ENCODE results near the gene ZNF408.
"Not testable (repeated sequence)": the region's sequence is repeated elsewhere in the genome, so short reads cannot be mapped to it uniquely, and the experiment has no call there.

The ZNF408 gene

GRCh38 chr11:46700241-46701077 is at the start of gene ZNF408, which contains the start of gene ARHGAP1:
TSS of gene ZNF408 (plus strand) at chr11:46701031. CDS start at chr11:46701048, 17 bp downstream.
TSS of gene ARHGAP1 (minus strand) at chr11:46700619. CDS start at chr11:46696107, 4,512 bp downstream.
- in situ Hi-C loops (cut with HindIII; ENCODE audit: low sequenced_read_pairs) = no loop called here

DNA sequence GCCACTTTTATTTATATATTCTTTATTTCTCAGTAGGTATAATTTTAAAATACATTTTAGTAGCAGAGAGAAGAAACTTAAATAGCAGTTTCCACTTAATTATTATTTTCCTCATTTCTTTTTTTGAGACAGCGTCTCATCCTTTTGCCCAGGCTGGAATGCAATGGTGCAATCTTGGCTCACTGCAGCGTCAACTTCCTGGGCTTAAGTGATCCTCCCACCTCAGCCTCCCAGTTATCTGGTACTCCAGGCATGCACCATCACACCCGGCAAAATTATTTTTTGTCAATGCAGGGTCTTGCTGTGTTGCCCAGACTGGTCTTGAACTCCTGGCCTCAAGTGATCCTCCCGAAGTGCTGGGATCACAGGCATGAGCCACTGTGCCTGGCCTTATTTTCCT is 45.2 kb upstream of the ZNF408 start:
- in situ Hi-C loops (cut with HindIII; ENCODE audit: low sequenced_read_pairs) = no loop called here

GRCh38 chr11:46657186-46657585 is 43.6 kb upstream of the ZNF408 start:
- in situ Hi-C loops (cut with HindIII; ENCODE audit: low sequenced_read_pairs) = no loop called here

- in situ Hi-C loops (cut with HindIII; ENCODE audit: low sequenced_read_pairs) = no loop called here
These were observed 42.6 kb upstream of the ZNF408 start for GRCh38 chr11:46658259-46658658.

DNA sequence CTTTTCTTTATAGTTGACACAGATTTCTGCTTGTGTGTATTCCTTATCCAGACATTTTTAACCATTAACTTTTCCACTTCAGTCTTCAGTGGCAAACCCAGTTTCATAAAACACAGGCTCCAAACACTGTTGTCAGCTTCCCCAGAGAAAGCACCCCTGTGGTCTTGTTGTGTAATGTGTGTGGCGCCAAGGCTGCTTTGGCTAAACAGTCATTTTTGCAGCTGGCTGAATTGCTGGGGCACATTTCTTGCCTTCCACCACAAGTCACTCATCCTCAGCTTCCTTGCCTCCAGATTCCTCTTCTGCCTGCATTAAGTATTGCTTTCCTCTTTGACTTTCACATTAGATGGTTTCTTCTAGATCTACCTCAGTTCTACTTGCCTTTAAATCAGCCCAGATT is 40.9 kb upstream of the ZNF408 start:
- in situ Hi-C loops (cut with HindIII; ENCODE audit: low sequenced_read_pairs) = no loop called here

- in situ Hi-C loops (cut with HindIII; ENCODE audit: low sequenced_read_pairs) = no loop called here
These were observed 39.0 kb upstream of the ZNF408 start for GRCh38 chr11:46661836-46662235.

DNA sequence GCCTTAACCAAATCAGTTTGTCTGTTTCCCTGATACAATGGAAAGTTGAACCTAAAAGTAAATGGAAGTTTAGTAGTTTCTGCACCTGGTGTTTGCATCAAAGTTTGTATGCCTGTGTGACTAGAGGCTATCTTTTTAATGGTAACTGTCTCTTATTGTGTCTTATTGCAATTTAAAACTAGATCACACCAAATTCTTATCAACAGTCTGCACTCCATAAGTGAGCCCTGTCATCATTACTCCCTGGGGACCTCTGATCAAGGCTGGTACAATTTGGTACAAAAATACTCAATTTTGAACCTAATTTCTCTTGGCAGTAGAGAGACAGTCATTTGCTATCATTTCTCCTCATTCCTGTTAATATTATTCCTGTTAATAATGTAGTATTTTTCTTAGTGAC is 38.5 kb upstream of the ZNF408 start:
- in situ Hi-C loops (cut with HindIII; ENCODE audit: low sequenced_read_pairs) = no loop called here

DNA sequence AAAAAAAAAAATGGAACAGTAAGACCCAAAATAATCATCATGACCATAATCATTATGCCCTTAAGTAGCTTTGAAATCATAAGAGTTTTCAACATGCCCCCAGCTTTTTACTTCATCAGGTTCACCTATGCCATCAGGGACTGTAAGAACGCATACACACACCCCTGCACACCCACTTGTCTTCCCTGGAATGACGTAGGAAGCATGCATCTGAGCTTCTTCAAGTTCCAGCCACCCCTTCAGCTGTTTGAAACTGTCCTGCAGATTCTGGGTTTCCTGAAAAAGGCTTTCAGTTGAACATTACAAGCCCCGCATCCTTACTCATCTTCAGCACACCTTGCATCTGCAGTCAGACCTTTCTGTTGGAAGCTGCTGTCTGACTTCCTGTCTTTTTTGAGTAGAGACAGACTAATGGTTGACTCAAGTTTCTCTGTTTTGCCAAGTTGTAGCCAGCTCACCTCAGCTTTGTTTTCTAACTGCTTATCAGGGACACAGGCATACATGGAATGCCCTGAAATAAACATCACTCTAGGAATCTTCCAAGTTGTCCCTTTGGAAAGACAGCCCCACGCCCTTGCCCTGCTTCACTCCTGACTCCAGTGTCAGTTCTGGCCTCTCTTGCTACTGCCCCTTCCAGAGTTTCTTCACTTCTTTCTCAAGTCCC is 37.4 kb upstream of the ZNF408 start:
- in situ Hi-C loops (cut with HindIII; ENCODE audit: low sequenced_read_pairs) = no loop called here

DNA sequence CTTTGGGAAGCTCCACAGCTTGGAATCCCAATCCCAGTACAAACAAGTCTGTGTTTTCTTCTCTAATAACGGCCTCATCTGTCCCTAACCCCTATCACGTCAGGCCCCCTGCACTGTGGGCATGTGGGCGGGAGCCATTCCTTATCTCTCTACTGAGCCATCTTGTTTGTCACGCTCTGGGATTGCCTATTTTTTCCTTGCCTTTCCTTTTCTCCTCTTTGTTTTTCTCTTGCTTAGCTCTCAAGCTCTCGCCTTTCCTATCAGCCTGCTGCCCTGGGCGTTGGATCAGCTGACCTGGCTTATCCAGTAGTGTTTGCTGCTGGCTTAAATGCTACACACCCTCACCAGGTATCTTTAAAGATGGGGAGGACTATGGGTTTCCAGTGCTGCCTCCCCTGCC is 36.2 kb upstream of the ZNF408 start:
- in situ Hi-C loops (cut with HindIII; ENCODE audit: low sequenced_read_pairs) = no loop called here

GRCh38 chr11:46665356-46665755 is 35.5 kb upstream of the ZNF408 start:
- in situ Hi-C loops (cut with HindIII; ENCODE audit: low sequenced_read_pairs) = no loop called here

DNA sequence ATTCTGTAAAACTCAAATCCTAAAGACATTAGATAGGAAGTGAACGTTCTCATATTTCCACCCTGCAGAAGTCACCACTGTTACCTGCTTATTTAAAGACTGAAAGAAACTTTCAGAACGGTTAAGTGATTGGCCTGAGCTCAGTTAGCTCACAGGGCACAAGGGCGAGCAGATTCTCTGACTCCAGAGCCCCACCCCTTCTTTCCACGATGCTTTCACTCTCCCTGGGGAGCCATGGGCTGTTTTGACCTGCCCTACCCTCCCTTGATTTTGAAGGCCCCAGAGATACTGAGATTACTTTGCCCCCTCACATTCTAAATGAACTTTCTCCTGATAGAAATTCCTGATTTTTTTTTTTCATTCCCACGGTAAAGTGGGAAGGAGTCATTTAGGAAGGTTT is 34.3 kb upstream of the ZNF408 start:
- in situ Hi-C loops (cut with HindIII; ENCODE audit: low sequenced_read_pairs) = no loop called here

- in situ Hi-C loops (cut with HindIII; ENCODE audit: low sequenced_read_pairs) = no loop called here
These were observed 33.8 kb upstream of the ZNF408 start for GRCh38 chr11:46667043-46667481.

- in situ Hi-C loops (cut with HindIII; ENCODE audit: low sequenced_read_pairs) = no loop called here
These were observed 32.2 kb upstream of the ZNF408 start for GRCh38 chr11:46668480-46669085.

- in situ Hi-C loops (cut with HindIII; ENCODE audit: low sequenced_read_pairs) = no loop called here
These were observed 31.1 kb upstream of the ZNF408 start for GRCh38 chr11:46669711-46670139.

DNA sequence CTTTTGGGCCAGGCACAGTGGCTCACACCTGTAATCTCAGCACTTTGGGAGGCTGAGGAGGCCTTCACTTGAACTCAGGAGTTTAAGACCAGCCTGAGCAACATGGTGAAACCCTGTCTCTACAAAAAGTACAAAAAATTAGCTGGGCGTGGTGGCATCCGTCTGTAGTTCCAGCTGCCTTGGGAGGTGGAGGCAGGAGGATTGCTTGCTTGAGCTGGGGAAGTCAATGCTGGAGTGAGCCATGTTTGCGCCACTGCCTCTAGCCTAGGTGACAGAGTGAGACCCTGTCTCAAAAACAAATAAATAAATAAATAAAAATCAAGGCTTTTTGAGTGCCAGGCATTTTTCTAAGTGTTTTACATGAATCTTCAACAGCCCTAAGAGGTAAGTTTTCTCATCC is 30.3 kb upstream of the ZNF408 start:
- in situ Hi-C loops (cut with HindIII; ENCODE audit: low sequenced_read_pairs) = not testable (repeated sequence)

- in situ Hi-C loops (cut with HindIII; ENCODE audit: low sequenced_read_pairs) = no loop called here
These were observed 28.9 kb upstream of the ZNF408 start for GRCh38 chr11:46671958-46672315.

DNA sequence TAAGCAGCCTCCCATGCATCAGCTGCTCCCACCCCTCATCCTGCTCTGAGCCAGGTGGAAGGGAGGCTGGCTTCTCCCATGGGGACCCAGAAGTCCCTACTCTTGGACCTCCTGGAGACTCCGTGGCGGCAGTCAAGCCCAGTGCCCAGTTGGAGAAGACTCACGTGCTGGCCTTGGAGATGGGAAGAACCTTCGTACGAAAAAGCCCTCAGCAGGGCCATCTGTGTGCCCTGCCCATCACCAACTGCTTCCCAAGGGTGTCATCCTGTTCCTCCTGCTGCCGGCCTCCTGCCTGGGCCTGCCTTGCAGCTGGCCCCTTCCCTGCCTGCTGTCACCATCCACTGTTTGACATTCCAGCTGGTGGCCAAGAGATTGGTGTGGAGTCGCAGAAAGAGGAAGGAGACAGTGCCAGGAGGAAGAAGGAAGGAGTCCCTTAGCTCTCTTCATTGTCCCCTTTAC is 28.4 kb upstream of the ZNF408 start:
- in situ Hi-C loops (cut with HindIII; ENCODE audit: low sequenced_read_pairs) = no loop called here

GRCh38 chr11:46673713-46674462 is 26.9 kb upstream of the ZNF408 start:
- in situ Hi-C loops (cut with HindIII; ENCODE audit: low sequenced_read_pairs) = no loop called here

GRCh38 chr11:46674463-46675287 is 26.2 kb upstream of the ZNF408 start:
- in situ Hi-C loops (cut with HindIII; ENCODE audit: low sequenced_read_pairs) = no loop called here

DNA sequence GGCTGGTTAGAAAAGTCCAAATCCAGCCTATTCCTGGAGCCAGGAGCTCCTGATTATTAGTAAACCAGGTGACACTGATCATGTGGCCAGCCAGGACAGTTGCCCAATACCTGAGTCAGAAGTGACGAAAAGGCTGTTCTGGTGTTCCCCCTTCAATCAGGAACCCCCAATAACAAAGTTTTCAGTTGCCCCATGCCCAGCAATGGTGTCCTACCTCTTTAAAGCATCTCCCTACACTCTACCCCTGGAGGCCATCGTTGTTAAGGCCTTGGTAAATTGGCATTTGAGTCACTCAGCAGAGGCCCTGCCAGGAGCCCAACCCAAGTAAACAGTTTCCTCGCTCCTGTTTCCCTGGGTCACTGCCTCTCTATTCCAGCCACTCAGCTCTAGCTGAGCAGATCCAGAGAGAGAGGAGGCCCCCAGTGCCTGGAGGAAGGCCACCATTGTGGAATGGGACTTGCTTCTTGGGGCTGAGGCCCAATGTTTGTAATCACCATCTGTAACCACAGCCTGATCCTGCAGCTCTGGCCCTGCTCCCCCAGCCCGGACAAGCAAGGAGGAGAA is 25.5 kb upstream of the ZNF408 start:
- in situ Hi-C loops (cut with HindIII; ENCODE audit: low sequenced_read_pairs) = no loop called here

Measured in DLD1 (cell line).